Cardiac atrium fibroblast (primary cell): Measurements from ENCODE around the gene CLPSL1. TPM values are rescaled to one million over a fixed set of nuclear protein-coding genes. Genes with fewer than 3 reads are reported as not detected.

Experiments
- total RNA-seq: library from RNA; depleted of rRNA; stranded (reverse); fragments of >200 nt; gene quantifications from 2 replicates; pipeline ENCODE4 v1.2.3, GENCODE V29; 2015

The CLPSL1 gene
- not detected in 2 replicates for total RNA-seq

GRCh38 chr6:35780719-35781118, at the start of gene CLPSL1:
CLPSL1 (plus strand) TSS chr6:35781019; CDS start chr6:35781111, 92 bp downstream.

DNA sequence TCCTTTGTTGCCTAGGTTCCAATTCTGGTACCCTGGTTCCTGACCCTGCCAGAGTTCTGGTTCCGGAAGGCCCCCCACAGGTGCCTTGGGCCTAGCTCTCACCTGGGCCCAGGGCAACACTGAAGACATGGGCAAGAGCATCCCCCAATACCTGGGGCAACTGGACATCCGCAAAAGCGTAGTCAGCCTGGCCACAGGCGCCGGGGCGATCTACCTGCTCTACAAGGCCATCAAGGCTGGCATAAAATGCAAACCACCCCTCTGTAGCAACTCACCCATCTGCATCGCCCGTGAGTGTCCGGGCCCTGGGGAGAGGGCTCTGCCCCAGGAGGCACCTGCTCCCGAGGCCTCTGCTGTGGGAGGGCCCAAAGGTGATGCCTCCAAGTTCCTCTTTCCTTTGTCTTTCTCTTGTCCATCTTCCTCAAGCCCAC, 43.8 kb upstream of the CLPSL1 start, which contains the start of gene ARMC12:
Gene ARMC12 (plus strand): TSS at position 51 of the 431 bp plus-strand sequence. CDS start 77 bp downstream, at position 128.

GRCh38 chr6:35776364-35777215, 4.2 kb upstream of the CLPSL1 start, which contains the start of gene CLPSL2:
CLPSL2 (plus strand) TSS chr6:35776598; CDS start chr6:35776619, 21 bp downstream.

DNA sequence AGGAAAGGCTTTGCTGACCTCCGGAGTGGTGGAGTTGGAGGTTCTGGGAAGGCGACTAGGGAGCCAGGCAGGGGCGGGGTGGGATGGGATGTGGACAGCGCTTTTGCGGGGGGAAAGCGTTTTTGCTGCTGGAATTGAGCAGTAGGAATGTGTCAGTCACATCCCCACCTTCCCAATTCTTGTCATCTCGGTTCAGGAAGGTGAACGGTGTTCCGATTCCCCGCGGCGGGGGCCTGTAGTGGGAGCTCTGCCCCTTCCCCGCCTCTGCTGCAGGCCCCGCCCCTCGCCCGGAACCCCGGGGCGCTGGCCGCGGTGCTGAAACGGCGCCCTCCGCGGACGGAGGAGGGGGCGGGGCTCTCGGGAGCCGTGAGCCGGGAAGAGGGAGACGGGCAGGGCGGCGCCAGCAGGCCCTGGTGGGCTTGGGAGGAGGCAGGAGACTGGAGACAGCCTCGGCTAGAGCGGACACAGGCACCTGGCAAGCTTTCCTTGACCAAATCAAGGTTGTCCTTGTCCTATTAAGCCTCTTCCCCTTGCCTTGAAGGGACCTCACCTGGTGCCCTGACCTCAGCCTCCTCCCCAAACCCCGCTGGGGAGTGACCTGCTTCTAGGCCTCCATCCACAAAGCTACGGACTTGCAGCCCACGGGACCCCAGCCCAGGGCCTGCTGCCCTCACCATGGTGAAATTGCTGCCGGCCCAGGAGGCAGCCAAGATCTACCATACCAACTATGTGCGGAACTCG, 24.3 kb downstream of the CLPSL1 start, which contains the start of gene LHFPL5:
Gene LHFPL5 (plus strand): TSS at position 357 of the 741 bp plus-strand sequence. CDS start 319 bp downstream, at position 676.

Other genes with a start within 250 kb of the CLPSL1 start
- gene FKBP5, start 92.1 kb upstream of the CLPSL1 start, total RNA-seq: 121 and 150 TPM in 2 replicates
- 0.49 TPM in 1 of 2 replicates, not detected in the other for gene ARMC12, start 44.0 kb upstream of the CLPSL1 start, total RNA-seq
- not detected in 2 replicates for gene CLPSL2, start 4.4 kb upstream of the CLPSL1 start, total RNA-seq
- gene CLPS, start 16.3 kb downstream of the CLPSL1 start, total RNA-seq: not detected in 2 replicates
- gene LHFPL5, start 24.3 kb downstream of the CLPSL1 start, total RNA-seq: not detected in 2 replicates
- 28.7 and 31.6 TPM in 2 replicates for gene SRPK1, start 140.1 kb downstream of the CLPSL1 start, total RNA-seq
- not detected in 2 replicates for gene SLC26A8, start 243.6 kb downstream of the CLPSL1 start, total RNA-seq
- 34.8 and 40.3 TPM in 2 replicates for gene MAPK14, start 246.8 kb downstream of the CLPSL1 start, total RNA-seq